K562 (cell line): ENCODE results near the gene ENOSF1. TPM values are rescaled to one million over a fixed set of nuclear protein-coding genes. Genes with fewer than 3 reads are reported as not detected.

ENCODE experiments used
- ATAC-seq: fragments of 200-7000 bp; cut with Tn5 transposase; 3 replicates; pipeline ENCODE4 v1.9.1; 2020; ENCODE audit warnings: moderate library complexity
- BruUV-seq: library from RNA; stranded (reverse); fragments of 400-500 nt; replicated peaks from 2 replicates; lab custom pipeline; 2021; lab: Mats Ljungman, UMichigan
- CTCF ChIA-PET: fragments of 300-600 bp; formaldehyde crosslinking; extraction: SDS; loops from one replicate; lab custom pipeline; 2021; ENCODE audit warnings: low intra/inter-chr PET ratio; lab: Yijun Ruan, JAX
- POLR2A ChIA-PET: fragments of 300-600, 350-650 bp; sonication (Branson Sonifier 250); formaldehyde crosslinking; extraction: SDS; loops from one replicate; lab custom pipeline; 2021; ENCODE audit warnings: antibody characterized with exemption, inconsistent platforms; lab: Yijun Ruan, JAX
- DNase-seq, 4 experiments: peaks; one replicate each; pipeline versions ENCODE4 v3.0.0 to v3.0.0-alpha.2; 2011 to 2018; ENCODE audit warnings: low spot score in 3 of 4, mixed read lengths in 3 of 4; ENCODE audit errors: extremely low read depth in 1 of 4
- FAIRE-seq: peaks from 2 replicates; lab custom pipeline; 2011; peaks lifted over from hg19 to GRCh38; lab: Jason Lieb, UNC
- H2AFZ ChIP-seq: 2 replicates; pipeline ENCODE4 v1.6.0; 2011; ENCODE audit warnings: low read depth, low read length, control low read depth, inconsistent platforms
- H3K27ac ChIP-seq: fragments of 200-600 bp; 3 replicates; pipeline ENCODE4 v1.8.0; 2011; ENCODE audit warnings: low read depth, mild to moderate bottlenecking, control low read depth, inconsistent platforms, low read length, moderate library complexity, mixed read lengths; ENCODE audit errors: extremely low read depth
- H3K27me3 ChIP-seq, 2 experiments: fragments of 300-600 bp in 1 of 2; 2 replicates in 1 of 2; 3 replicates in 1 of 2; pipeline versions ENCODE4 v1.6.0 to v1.8.0; 2011; ENCODE audit warnings: inconsistent platforms in 2 of 2, low read length in 2 of 2, mild to moderate bottlenecking in 1 of 2, mixed read lengths in 1 of 2, moderate library complexity in 1 of 2; ENCODE audit not compliant: control insufficient read depth in 2 of 2, insufficient read depth in 2 of 2
- H3K36me3 ChIP-seq: fragments of 300-600 bp; 3 replicates; pipeline ENCODE4 v1.8.0; 2011; ENCODE audit warnings: mild to moderate bottlenecking, low read length, inconsistent platforms; ENCODE audit not compliant: control insufficient read depth, insufficient read depth
- H3K4me1 ChIP-seq, 2 experiments: fragments of 200-600 bp in 1 of 2; replicated peaks in 1 of 2; 2 replicates in 1 of 2; 3 replicates in 1 of 2; pipeline versions ENCODE4 v1.5.1 to v1.8.0; 2011; ENCODE audit warnings: inconsistent platforms in 2 of 2, low read length in 2 of 2, mild to moderate bottlenecking in 1 of 2, mixed read lengths in 1 of 2, moderate library complexity in 1 of 2; ENCODE audit not compliant: control insufficient read depth in 2 of 2, insufficient read depth in 2 of 2
- H3K4me2 ChIP-seq: 2 replicates; pipeline ENCODE4 v1.6.1; 2011; ENCODE audit warnings: low read length, control low read depth, inconsistent platforms, mixed read lengths; ENCODE audit not compliant: insufficient read depth
- H3K4me3 ChIP-seq: fragments of 200-600 bp; sonication (generic), shearing (Covaris generic); 2 replicates; pipeline ENCODE4 v1.5.1; 2016; ENCODE audit warnings: control low read depth, inconsistent platforms
- H3K79me2 ChIP-seq: fragments of 200-600 bp; 3 replicates; pipeline ENCODE4 v1.8.0; 2011; ENCODE audit warnings: low read length, inconsistent platforms; ENCODE audit not compliant: control insufficient read depth, insufficient read depth
- H3K9ac ChIP-seq, 2 experiments: 2 replicates each; pipeline versions ENCODE4 v1.6.0 to v1.6.1; 2011; ENCODE audit warnings: low read depth in 2 of 2, low read length in 2 of 2, control low read depth in 1 of 2, inconsistent platforms in 1 of 2, mild to moderate bottlenecking in 1 of 2, mixed read lengths in 1 of 2; ENCODE audit not compliant: insufficient read depth in 1 of 2
- H3K9me1 ChIP-seq: one replicate; pipeline ENCODE4 v1.6.0; 2011; ENCODE audit warnings: inconsistent platforms, mild to moderate bottlenecking, low read length, moderate library complexity; ENCODE audit not compliant: control insufficient read depth, insufficient read depth
- H3K9me3 ChIP-seq: replicated peaks from 2 replicates; pipeline ENCODE4 v1.5.1; 2011; ENCODE audit warnings: low read depth, low read length, inconsistent platforms; ENCODE audit not compliant: control insufficient read depth, insufficient read depth
- H4K20me1 ChIP-seq: replicated peaks from 2 replicates; pipeline ENCODE4 v1.6.1; 2011; ENCODE audit warnings: low read length, inconsistent platforms, mixed read lengths; ENCODE audit not compliant: control insufficient read depth, insufficient read depth
- CCNT2 ChIP-seq: IDR thresholded peaks from 2 replicates; pipeline ENCODE4 v1.6.1; 2011; ENCODE audit warnings: borderline replicate concordance, low read depth, mild to moderate bottlenecking, moderate library complexity, mixed read lengths, low read length; ENCODE audit not compliant: insufficient read length; ENCODE audit errors: extremely low read depth
- CHCHD3 ChIP-seq: fragments of 250-450 bp; sonication (Bioruptor Pico); IDR thresholded peaks from 2 replicates; pipeline ENCODE4 v2.1.2; 2022; ENCODE audit warnings: mild to moderate bottlenecking
- DLX4 ChIP-seq: fragments of 250-450 bp; sonication (Bioruptor Pico); IDR thresholded peaks from 2 replicates; pipeline ENCODE4 v1.6.1; 2021; ENCODE audit warnings: mild to moderate bottlenecking
- ERF ChIP-seq: fragments of 450-650 bp; formaldehyde crosslinking; IDR thresholded peaks from 2 replicates; pipeline ENCODE4 v1.4.0; 2020; ENCODE audit warnings: mild to moderate bottlenecking, mixed read lengths
- GMEB1 ChIP-seq: fragments of 250-450 bp; sonication (Bioruptor Pico); IDR thresholded peaks from 2 replicates; pipeline ENCODE4 v1.4.0; 2020; ENCODE audit warnings: mild to moderate bottlenecking
- MIER1 ChIP-seq: fragments of 450-650 bp; IDR thresholded peaks from 2 replicates; pipeline ENCODE4 v1.6.1; 2016; ENCODE audit warnings: antibody characterized with exemption, mild to moderate bottlenecking, low read depth
- SMC3 ChIP-seq: conservative IDR thresholded peaks from 2 replicates; pipeline ENCODE4 v1.6.1; 2011; ENCODE audit warnings: low read depth, low read length, improper control_type of control experiment; ENCODE audit not compliant: insufficient read depth
- WGBS: fragments of 100-300 bp; shearing (Covaris generic); methylation state at CpG from one replicate; pipeline ENCODE4 v1.1.6; 2016; ENCODE audit warnings: low coverage, mixed read lengths; ENCODE audit not compliant: insufficient coverage; ENCODE audit errors: missing lambda C conversion rate; 5-methylcytosine and 5-hydroxymethylcytosine counted together
- in situ Hi-C: fragments of 300-500 bp; cut with MboI; formaldehyde crosslinking; loops from 4 replicates; pipeline ENCODE4 v1.15.0; 2018; ENCODE audit warnings: inconsistent platforms, mixed read lengths
- intact Hi-C: fragments of 100-400 bp; cut with micrococcal nuclease; formaldehyde crosslinking; loops from 2 replicates; pipeline ENCODE4 v1.14.2; 2022
- polyA plus RNA-seq, 8 experiments: library from polyadenylated mRNA; depleted of rRNA in 4 of 8; stranded (reverse) in 5 of 8; unstranded in 3 of 8; fragments of >200 nt; fragmentation: Nextera tagmentation in 2 of 8; fragmentation: Illumina TruSeq in 1 of 8; extraction: Ambion mirVana in 2 of 8; extraction: Trizol in 1 of 8; gene quantifications; 2 replicates each; pipeline versions ENCODE4 v1.2.1 to v1.2.3, GENCODE V29; 2011 to 2014; ENCODE audit warnings: inconsistent platforms in 1 of 8, missing spikeins in 1 of 8
- total RNA-seq, 7 experiments: library from RNA; depleted of rRNA in 6 of 7; stranded (reverse); fragments of >200 nt in 6 of 7; fragmentation: Illumina TruSeq in 2 of 7; extraction: Trizol in 2 of 7; gene quantifications; 2 replicates each; pipeline versions ENCODE4 v1.2.1 to v1.2.3, GENCODE V29; 2011 to 2021; ENCODE audit warnings: low replicate concordance in 1 of 7
- TF ChIP-seq, protein P1 (sequence below): sonication (generic); formaldehyde crosslinking; IDR thresholded peaks from 2 replicates; pipeline ENCODE4 v1.8.0; 2022; ENCODE audit warnings: mild to moderate bottlenecking, missing genetic modification reagents

Gene ENOSF1
- total and polyA plus RNA-seq, 9 of the 15 experiments (the other 6 are each of a cell fraction or from before 2014, with no cell fraction given) = 15.5 to 66.4 (median 46.5) TPM

DNA sequence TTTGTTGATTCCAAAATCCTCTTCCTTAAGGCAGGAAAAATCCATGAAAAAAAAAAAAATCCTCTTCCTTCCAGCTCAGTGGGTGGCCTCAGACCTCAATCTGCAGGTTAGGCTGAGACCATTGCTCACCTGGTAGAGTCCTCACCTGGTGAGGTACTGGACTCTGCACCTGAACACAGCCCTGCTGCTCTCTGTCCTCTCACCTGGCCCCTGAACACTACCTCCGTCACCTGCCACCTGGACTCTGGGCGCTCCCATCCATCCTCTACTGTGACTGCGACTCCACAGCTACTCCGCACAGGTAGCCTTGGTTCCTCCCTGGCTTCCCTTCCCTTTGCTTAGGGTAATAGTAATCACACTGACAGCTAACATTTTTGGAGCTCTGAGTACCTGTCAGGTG is 32.9 kb downstream of the ENOSF1 start:
- H3K27ac ChIP-seq = no peak overlapping the region
- H3K9ac ChIP-seq = no peak overlapping the region
- BruUV-seq = no TSS peak
- TF ChIP-seq DLX4 (CRISPR knock-in tag) = no peak
- no peak for TF ChIP-seq MIER1
- TF ChIP-seq ERF (CRISPR knock-in tag) = no peak
- no peak for TF ChIP-seq GMEB1
- TF ChIP-seq CHCHD3 (CRISPR knock-in tag) = no peak
- TF ChIP-seq, protein P1, sequence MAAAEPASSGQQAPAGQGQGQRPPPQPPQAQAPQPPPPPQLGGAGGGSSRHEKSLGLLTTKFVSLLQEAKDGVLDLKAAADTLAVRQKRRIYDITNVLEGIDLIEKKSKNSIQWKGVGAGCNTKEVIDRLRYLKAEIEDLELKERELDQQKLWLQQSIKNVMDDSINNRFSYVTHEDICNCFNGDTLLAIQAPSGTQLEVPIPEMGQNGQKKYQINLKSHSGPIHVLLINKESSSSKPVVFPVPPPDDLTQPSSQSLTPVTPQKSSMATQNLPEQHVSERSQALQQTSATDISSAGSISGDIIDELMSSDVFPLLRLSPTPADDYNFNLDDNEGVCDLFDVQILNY (CRISPR knock-in tag) = no peak
- TF ChIP-seq CCNT2 = no peak
- TF ChIP-seq SMC3 = no peak
- H3K79me2 ChIP-seq = no peaks in the 10 kb centered on the region
- DNase-seq = no peak
- H3K4me1 ChIP-seq = peaks cover 0 to 12% of the 10 kb centered on the region in 2 experiments; a peak in 3 of 5 replicates
- H3K9me1 ChIP-seq = no peaks in the 10 kb centered on the region
- ATAC-seq = no peak
- no peaks in the 10 kb centered on the region for H4K20me1 ChIP-seq
- H3K36me3 ChIP-seq = peaks cover 88% of the 10 kb centered on the region
- no peaks in the 10 kb centered on the region for H3K27me3 ChIP-seq
- no peak overlapping the region for H3K4me2 ChIP-seq
- POLR2A ChIA-PET = interaction anchor here (0.6 to 2.2 kb wide), 7 partner anchors 12 to 417 kb away, joined by 3 to 11 read pairs (median 3); partner anchors contain the start of gene TYMS
- in situ Hi-C loops (no loop called here), intact Hi-C loops (loop anchor here (5.0 kb wide), 1 partner anchor 153 kb away; no protein-coding TSS in a partner anchor)
- H3K4me3 ChIP-seq = no peak overlapping the region
- WGBS = 98% methylated on average over 4 of the region's 4 CpGs
- no peak overlapping the region for H2AFZ ChIP-seq
- FAIRE-seq = no peak
- no peaks in the 10 kb centered on the region for H3K9me3 ChIP-seq
- CTCF ChIA-PET = no interaction called here
